A549 (cell line): ENCODE data around the gene PTPRF. TPM values are rescaled to one million over a fixed set of nuclear protein-coding genes. Genes with fewer than 3 reads are reported as not detected.

ENCODE experiments used
- ATAC-seq, 2 experiments: fragments of 200-7000 bp in 1 of 2; fragments of >200 bp in 1 of 2; cut with Nextera tagmentation in 1 of 2; cut with Tn5 transposase in 1 of 2; 3 replicates each; pipeline versions ENCODE4 v1.8.0 to v1.9.1; 2018 to 2020; ENCODE audit warnings: mild to moderate bottlenecking in 1 of 2, moderate library complexity in 1 of 2
- CTCF ChIA-PET: fragments of 300-600 bp; sonication (Branson Sonifier 250); formaldehyde crosslinking; extraction: SDS; loops from one replicate; lab custom pipeline; 2021; ENCODE audit warnings: antibody characterized with exemption, inconsistent platforms; lab: Yijun Ruan, JAX
- POLR2A ChIA-PET: fragments of 350-600 bp; formaldehyde crosslinking; extraction: SDS; loops from one replicate; lab custom pipeline; 2021; ENCODE audit warnings: antibody characterized with exemption, inconsistent platforms; lab: Yijun Ruan, JAX
- DNase-seq, 2 experiments: peaks; one replicate each; pipeline versions ENCODE4 v3.0.0 to v3.0.0-alpha.2; 2011 to 2016; ENCODE audit warnings: low read depth in 1 of 2, low spot score in 1 of 2
- FAIRE-seq: peaks from 2 replicates; lab custom pipeline; 2011; peaks lifted over from hg19 to GRCh38; lab: Jason Lieb, UNC
- H3K27ac ChIP-seq, 2 experiments: fragments of >200 bp; sonication (Bioruptor Twin); formaldehyde crosslinking; 3 replicates each; pipeline ENCODE4 v1.5.1; 2016 to 2017
- H3K4me1 ChIP-seq: fragments of >200 bp; sonication (Bioruptor Twin); formaldehyde crosslinking; 3 replicates; pipeline ENCODE4 v1.6.1; 2016
- H3K4me2 ChIP-seq: fragments of >200 bp; sonication (Bioruptor Twin); formaldehyde crosslinking; 3 replicates; pipeline ENCODE4 v1.6.1; 2016
- H3K4me3 ChIP-seq: fragments of >200 bp; sonication (Bioruptor Twin); formaldehyde crosslinking; 3 replicates; pipeline ENCODE4 v1.5.1; 2016
- H3K9me3 ChIP-seq: fragments of >200 bp; sonication (Bioruptor Twin); formaldehyde crosslinking; 3 replicates; pipeline ENCODE4 v1.6.1; 2016
- CHD2 ChIP-seq: fragments of 150-350 bp; IDR thresholded peaks from 2 replicates; pipeline ENCODE4 v1.6.1; 2014; ENCODE audit warnings: low read length; ENCODE audit not compliant: partially characterized antibody
- EHF ChIP-seq: fragments of 250-450 bp; sonication (Bioruptor Pico); IDR thresholded peaks from 2 replicates; pipeline ENCODE4 v1.5.0; 2020; ENCODE audit warnings: mild to moderate bottlenecking
- EHMT2 ChIP-seq: fragments of 200-600 bp; sonication (generic); IDR thresholded peaks from 2 replicates; pipeline ENCODE4 v1.6.1; 2016; ENCODE audit warnings: antibody characterized with exemption, low read depth, mild to moderate bottlenecking, moderate library complexity
- EP300 ChIP-seq, 2 experiments: fragments of >200 bp; sonication (Bioruptor Twin); formaldehyde crosslinking; IDR thresholded peaks; 2 replicates in 1 of 2; 3 replicates in 1 of 2; pipeline ENCODE4 v1.6.1; 2016 to 2017
- GATA3 ChIP-seq: IDR thresholded peaks from 2 replicates; pipeline ENCODE4 v1.6.1; 2012; ENCODE audit warnings: borderline replicate concordance
- HOXA7 ChIP-seq: fragments of 250-450 bp; sonication (Bioruptor Pico); IDR thresholded peaks from 2 replicates; pipeline ENCODE4 v1.5.0; 2020; ENCODE audit warnings: mild to moderate bottlenecking, moderate library complexity
- HOXB13 ChIP-seq: fragments of 250-450 bp; sonication (Bioruptor Pico); IDR thresholded peaks from 2 replicates; pipeline ENCODE4 v1.5.0; 2020; ENCODE audit warnings: low read depth, mild to moderate bottlenecking, moderate library complexity
- JUNB ChIP-seq: fragments of >200 bp; sonication (Bioruptor Twin); formaldehyde crosslinking; IDR thresholded peaks from 2 replicates; pipeline ENCODE4 v1.6.1; 2016
- KDM5A ChIP-seq: fragments of 200-600 bp; sonication (generic); IDR thresholded peaks from 2 replicates; pipeline ENCODE4 v1.6.1; 2016; ENCODE audit warnings: antibody characterized with exemption, mild to moderate bottlenecking
- MAFK ChIP-seq: fragments of 450-650 bp; IDR thresholded peaks from 2 replicates; pipeline ENCODE4 v1.6.1; 2014; ENCODE audit not compliant: partially characterized antibody
- MAZ ChIP-seq: fragments of 150-350 bp; IDR thresholded peaks from 2 replicates; pipeline ENCODE4 v1.6.1; 2014; ENCODE audit warnings: antibody characterized with exemption, low read depth, low read length, borderline replicate concordance
- NFE2L2 ChIP-seq: fragments of 150-350 bp; conservative IDR thresholded peaks from 2 replicates; pipeline ENCODE4 v1.6.1; 2014; ENCODE audit warnings: low read length
- NR3C1 ChIP-seq: fragments of >200 bp; sonication (Bioruptor Twin); formaldehyde crosslinking; IDR thresholded peaks from 3 replicates; pipeline ENCODE4 v1.6.1; 2017
- PHF8 ChIP-seq: fragments of 200-600 bp; sonication (generic); IDR thresholded peaks from 2 replicates; pipeline ENCODE4 v1.6.1; 2016; ENCODE audit warnings: low read depth, mild to moderate bottlenecking, antibody characterized with exemption, moderate library complexity, borderline replicate concordance
- POLR2A ChIP-seq: IDR thresholded peaks from 2 replicates; pipeline ENCODE4 v1.6.1; 2012; ENCODE audit warnings: mild to moderate bottlenecking, low read length
- RARB ChIP-seq: fragments of 250-450 bp; sonication (Bioruptor Pico); IDR thresholded peaks from 2 replicates; pipeline ENCODE4 v1.8.0; 2021; ENCODE audit warnings: mild to moderate bottlenecking, moderate library complexity
- SMC3 ChIP-seq: fragments of >200 bp; sonication (Bioruptor Twin); formaldehyde crosslinking; IDR thresholded peaks from 3 replicates; pipeline ENCODE4 v1.6.1; 2018; ENCODE audit warnings: inconsistent platforms
- SREBF2 ChIP-seq: fragments of 450-650 bp; IDR thresholded peaks from 2 replicates; pipeline ENCODE4 v1.6.1; 2014; ENCODE audit warnings: mild to moderate bottlenecking, moderate library complexity
- TP53 ChIP-seq: fragments of 250-450 bp; sonication (Bioruptor Pico); IDR thresholded peaks from 2 replicates; pipeline ENCODE4 v1.5.0; 2021; ENCODE audit warnings: mild to moderate bottlenecking, moderate library complexity
- ZNF302 ChIP-seq: fragments of 250-450 bp; sonication (Bioruptor Pico); IDR thresholded peaks from 2 replicates; pipeline ENCODE4 v1.9.0; 2021; ENCODE audit warnings: inconsistent platforms, mild to moderate bottlenecking, moderate library complexity
- ZSCAN20 ChIP-seq: fragments of 250-450 bp; sonication (Bioruptor Pico); IDR thresholded peaks from 2 replicates; pipeline ENCODE4 v1.8.0; 2022; ENCODE audit warnings: mild to moderate bottlenecking, moderate library complexity
- WGBS: methylation state at CpG from one replicate; pipeline ENCODE4 v1.1.6; 2017; ENCODE audit errors: missing lambda C conversion rate; 5-methylcytosine and 5-hydroxymethylcytosine counted together
- polyA plus RNA-seq, 4 experiments: library from polyadenylated mRNA; depleted of rRNA in 3 of 4; stranded (reverse); fragments of >200 nt; fragmentation: RNase III in 1 of 4; extraction: RNeasy Plus Mini Kit Qiagen cat#74134 plus additional on column Dnase treatment in 1 of 4; gene quantifications; 2 replicates in 3 of 4; 3 replicates in 1 of 4; pipeline ENCODE4 v1.2.3, GENCODE V29; 2011 to 2017
- TF ChIP-seq, protein P1 (sequence below): IDR thresholded peaks from 2 replicates; pipeline ENCODE4 v1.6.1; 2012; ENCODE audit warnings: low read depth, borderline replicate concordance
- TF ChIP-seq, protein P2 (sequence below): IDR thresholded peaks from 2 replicates; pipeline ENCODE4 v1.6.1; 2012
- TF ChIP-seq, protein P3 (sequence below): fragments of 250-450 bp; sonication (Bioruptor Pico); IDR thresholded peaks from 2 replicates; pipeline ENCODE4 v1.5.0; 2021; ENCODE audit warnings: mild to moderate bottlenecking, moderate library complexity, borderline replicate concordance
- TF ChIP-seq, protein P4 (sequence below): IDR thresholded peaks from 2 replicates; pipeline ENCODE4 v1.6.1; 2012
- TF ChIP-seq, protein P5 (sequence below): fragments of >200 bp; sonication (Bioruptor Twin); formaldehyde crosslinking; IDR thresholded peaks from 3 replicates; pipeline ENCODE4 v1.6.1; 2016

PTPRF gene
- polyA plus RNA-seq, 2 of the 4 experiments (the other 2 are of a cell fraction), result 68.5 to 96.5 TPM

DNA sequence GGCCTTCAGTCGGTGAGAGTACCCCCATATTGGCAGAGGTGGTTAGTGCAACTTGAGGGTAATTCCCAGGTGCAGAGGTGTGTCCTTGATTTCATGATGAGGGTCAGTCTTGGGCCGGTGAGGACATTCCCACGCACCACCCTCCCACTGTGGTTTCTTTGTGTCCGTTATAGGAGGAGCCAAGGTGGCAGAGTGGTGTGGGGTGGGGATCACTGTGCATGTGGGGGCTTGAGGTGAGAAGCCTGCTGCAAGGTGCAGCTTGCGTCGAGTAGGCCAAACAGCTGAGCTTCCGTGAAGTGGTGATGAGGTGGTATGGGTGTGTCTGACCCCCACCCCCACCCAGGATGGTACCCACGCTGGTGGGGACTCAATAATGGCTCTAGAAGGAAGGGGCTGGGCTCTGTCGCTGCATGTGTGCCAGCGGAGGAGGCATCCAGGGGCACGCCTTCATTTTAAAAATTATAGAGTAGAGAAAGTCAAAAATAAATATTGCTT is 6.2 kb downstream of the PTPRF start:
- ChIA-PET POLR2A (no interaction called here), CTCF (interaction anchor here (0.6 to 1.6 kb wide), 4 partner anchors 15 to 94 kb away, joined by 3 to 4 read pairs (median 3); no protein-coding TSS in a partner anchor)

DNA sequence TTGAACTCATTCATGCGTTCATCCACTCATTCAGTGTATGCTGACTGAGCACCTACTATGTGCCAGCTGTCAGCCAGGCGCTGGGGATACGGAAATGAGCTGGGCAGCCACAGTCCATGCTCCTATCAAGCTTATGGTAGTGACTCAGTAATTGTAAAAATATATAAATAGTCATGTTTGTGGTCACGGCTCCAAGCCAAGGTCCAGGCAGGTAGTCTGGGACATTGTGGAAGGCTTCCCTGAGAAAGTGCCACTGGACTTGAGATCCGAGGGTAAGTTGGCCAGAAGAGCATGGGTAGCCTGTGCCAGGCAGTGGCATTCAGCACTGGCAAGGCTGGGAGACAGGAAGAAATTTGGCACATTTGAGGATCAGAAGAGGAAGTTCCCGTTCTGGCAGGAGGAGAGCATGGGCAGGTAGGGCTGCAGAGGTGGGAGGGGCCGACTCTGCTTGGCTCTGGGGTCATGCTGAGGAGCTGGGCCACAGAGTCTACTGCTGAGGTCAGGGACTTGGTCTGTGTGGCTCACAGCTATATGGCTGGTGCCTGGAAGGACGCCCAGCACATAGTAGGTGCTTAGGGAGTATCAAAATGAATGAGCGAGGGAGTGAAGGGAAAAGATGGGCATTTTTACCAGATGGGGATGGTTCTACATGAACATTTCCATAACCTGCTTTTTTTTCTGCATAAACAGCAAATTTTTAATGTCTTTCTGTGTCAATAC is 6.9 kb downstream of the PTPRF start:
- TF ChIP-seq MAFK, result peak; percentile 44
- TF ChIP-seq JUNB, result no peak
- Histone ChIP-seq H3K4me2 (no peak overlapping the region), H3K4me1 (peaks cover 23% of the 10 kb centered on the region; the same call in 2 of the 3 replicates), H3K27ac (no peak overlapping the region; a peak in 1 of 6 replicates), H3K4me3 (no peak overlapping the region), H3K9me3 (no peaks in the 10 kb centered on the region)
- ATAC-seq (no peak), DNase-seq (no peak), FAIRE-seq (no peak)
- POLR2A ChIA-PET, result no interaction called here
- 93% methylated on average over 9 of the region's 9 CpGs for WGBS
- CTCF ChIA-PET, result interaction anchor here (0.7 to 1.6 kb wide), 3 partner anchors 14 to 27 kb away, joined by 3 read pairs; no protein-coding TSS in a partner anchor

More for the DNA sequence above, 6.2 kb downstream of the PTPRF start:
- no peaks in the 10 kb centered on the region for H3K9me3 ChIP-seq
- no peak for DNase-seq
- TF ChIP-seq EP300 (IDR thresholded peaks at IDR 0.05) (no peak), KDM5A (no peak), HOXB13 (CRISPR knock-in tag) (no peak), MAZ (no peak), PHF8 (no peak), GATA3 (no peak), POLR2A (no peak)
- TF ChIP-seq, protein P1, sequence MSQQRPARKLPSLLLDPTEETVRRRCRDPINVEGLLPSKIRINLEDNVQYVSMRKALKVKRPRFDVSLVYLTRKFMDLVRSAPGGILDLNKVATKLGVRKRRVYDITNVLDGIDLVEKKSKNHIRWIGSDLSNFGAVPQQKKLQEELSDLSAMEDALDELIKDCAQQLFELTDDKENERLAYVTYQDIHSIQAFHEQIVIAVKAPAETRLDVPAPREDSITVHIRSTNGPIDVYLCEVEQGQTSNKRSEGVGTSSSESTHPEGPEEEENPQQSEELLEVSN, result no peak
- TF ChIP-seq, protein P2, sequence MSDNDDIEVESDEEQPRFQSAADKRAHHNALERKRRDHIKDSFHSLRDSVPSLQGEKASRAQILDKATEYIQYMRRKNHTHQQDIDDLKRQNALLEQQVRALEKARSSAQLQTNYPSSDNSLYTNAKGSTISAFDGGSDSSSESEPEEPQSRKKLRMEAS, result no peak
- H3K4me3 ChIP-seq, result no peak overlapping the region
- no peak for FAIRE-seq
- H3K4me1 ChIP-seq, result peaks cover 28% of the 10 kb centered on the region; the same call in 2 of the 3 replicates
- no peak overlapping the region for H3K27ac ChIP-seq
- no peak overlapping the region for H3K4me2 ChIP-seq
- no peak for ATAC-seq
- whole genome bisulfite sequencing, result 86% methylated on average over 11 of the region's 11 CpGs

DNA sequence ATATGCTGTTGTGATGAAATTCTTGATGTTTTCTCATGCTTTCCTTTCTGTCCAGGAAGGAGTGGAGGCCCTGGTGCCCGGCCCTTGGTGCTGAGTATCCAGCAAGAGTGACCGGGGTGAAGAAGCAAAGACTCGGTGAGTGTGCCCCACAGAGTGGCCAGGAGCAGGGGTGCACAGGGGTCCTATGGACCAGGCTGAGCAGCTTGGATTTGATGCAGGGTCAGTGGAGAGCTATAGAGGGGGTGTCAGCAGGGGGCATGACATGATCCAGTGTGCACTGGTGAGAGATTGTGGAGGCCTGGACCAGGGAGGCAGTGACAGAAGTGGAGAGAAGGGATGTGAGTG is 7.4 kb downstream of the PTPRF start:
- FAIRE-seq, result no peak

DNA sequence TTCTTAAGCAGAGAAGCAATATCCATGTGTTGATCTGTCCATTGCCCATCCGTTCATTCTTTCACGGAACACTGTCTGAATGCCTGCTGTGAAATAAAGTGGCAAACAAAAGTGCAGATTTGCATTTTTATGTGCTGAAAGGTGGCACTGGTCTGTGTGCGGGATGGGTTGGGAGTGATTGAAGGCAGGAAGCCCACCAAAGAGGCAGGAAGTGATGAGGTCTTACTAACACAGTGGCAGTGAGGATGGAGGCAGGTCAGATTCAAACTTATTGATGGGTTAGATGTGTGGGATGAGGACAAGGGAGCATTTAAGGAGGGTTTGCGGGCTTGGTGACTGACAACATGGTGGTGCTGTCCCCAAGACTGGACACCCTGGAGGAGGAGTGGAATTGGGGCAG is 8.3 kb downstream of the PTPRF start:
- FAIRE-seq, result no peak
- DNase-seq, result no peak
- Histone ChIP-seq H3K4me2 (no peak overlapping the region), H3K27ac (no peak overlapping the region), H3K4me1 (peaks cover 11% of the 10 kb centered on the region; the same call in 1 of the 3 replicates), H3K9me3 (no peaks in the 10 kb centered on the region), H3K4me3 (no peak overlapping the region)
- ChIA-PET POLR2A (no interaction called here), CTCF (no interaction called here)
- no peak for ATAC-seq
- WGBS, result 97% methylated on average over 4 of the region's 4 CpGs
- TF ChIP-seq, protein P3, sequence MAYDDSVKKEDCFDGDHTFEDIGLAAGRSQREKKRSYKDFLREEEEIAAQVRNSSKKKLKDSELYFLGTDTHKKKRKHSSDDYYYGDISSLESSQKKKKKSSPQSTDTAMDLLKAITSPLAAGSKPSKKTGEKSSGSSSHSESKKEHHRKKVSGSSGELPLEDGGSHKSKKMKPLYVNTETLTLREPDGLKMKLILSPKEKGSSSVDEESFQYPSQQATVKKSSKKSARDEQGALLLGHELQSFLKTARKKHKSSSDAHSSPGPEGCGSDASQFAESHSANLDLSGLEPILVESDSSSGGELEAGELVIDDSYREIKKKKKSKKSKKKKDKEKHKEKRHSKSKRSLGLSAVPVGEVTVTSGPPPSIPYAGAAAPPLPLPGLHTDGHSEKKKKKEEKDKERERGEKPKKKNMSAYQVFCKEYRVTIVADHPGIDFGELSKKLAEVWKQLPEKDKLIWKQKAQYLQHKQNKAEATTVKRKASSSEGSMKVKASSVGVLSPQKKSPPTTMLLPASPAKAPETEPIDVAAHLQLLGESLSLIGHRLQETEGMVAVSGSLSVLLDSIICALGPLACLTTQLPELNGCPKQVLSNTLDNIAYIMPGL (CRISPR knock-in tag), result no peak
- no peak for TF ChIP-seq HOXA7
- TF ChIP-seq EHMT2, result no peak
- no peak for TF ChIP-seq ZNF302 (CRISPR knock-in tag)
- TF ChIP-seq ZSCAN20 (CRISPR knock-in tag), result no peak
- TF ChIP-seq, protein P2, result no peak
- TF ChIP-seq, protein P4, sequence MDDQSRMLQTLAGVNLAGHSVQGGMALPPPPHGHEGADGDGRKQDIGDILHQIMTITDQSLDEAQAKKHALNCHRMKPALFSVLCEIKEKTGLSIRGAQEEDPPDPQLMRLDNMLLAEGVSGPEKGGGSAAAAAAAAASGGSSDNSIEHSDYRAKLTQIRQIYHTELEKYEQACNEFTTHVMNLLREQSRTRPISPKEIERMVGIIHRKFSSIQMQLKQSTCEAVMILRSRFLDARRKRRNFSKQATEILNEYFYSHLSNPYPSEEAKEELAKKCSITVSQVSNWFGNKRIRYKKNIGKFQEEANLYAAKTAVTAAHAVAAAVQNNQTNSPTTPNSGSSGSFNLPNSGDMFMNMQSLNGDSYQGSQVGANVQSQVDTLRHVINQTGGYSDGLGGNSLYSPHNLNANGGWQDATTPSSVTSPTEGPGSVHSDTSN, result no peak
- TF ChIP-seq NR3C1, result no peak
- TF ChIP-seq RARB (CRISPR knock-in tag), result no peak
- TF ChIP-seq SREBF2, result no peak

More for the DNA sequence above, 7.4 kb downstream of the PTPRF start:
- TF ChIP-seq NFE2L2 (no peak), RARB (CRISPR knock-in tag) (no peak), EHF (CRISPR knock-in tag) (no peak), SMC3 (no peak), MAZ (no peak), TP53 (CRISPR knock-in tag) (no peak), CHD2 (no peak), EHMT2 (no peak), PHF8 (no peak), JUNB (no peak), HOXA7 (no peak)
- TF ChIP-seq, protein P5, sequence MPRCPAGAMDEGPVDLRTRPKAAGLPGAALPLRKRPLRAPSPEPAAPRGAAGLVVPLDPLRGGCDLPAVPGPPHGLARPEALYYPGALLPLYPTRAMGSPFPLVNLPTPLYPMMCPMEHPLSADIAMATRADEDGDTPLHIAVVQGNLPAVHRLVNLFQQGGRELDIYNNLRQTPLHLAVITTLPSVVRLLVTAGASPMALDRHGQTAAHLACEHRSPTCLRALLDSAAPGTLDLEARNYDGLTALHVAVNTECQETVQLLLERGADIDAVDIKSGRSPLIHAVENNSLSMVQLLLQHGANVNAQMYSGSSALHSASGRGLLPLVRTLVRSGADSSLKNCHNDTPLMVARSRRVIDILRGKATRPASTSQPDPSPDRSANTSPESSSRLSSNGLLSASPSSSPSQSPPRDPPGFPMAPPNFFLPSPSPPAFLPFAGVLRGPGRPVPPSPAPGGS, result no peak
- TF ChIP-seq, protein P2, result no peak
- TF ChIP-seq, all 56 proteins: peak for 0
- ChIA-PET CTCF (interaction anchor here (1.6 kb wide), 1 partner anchor 27 kb away, joined by 3 read pairs; no protein-coding TSS in a partner anchor), POLR2A (no interaction called here)
- no peak overlapping the region for H3K4me3 ChIP-seq
- H3K4me2 ChIP-seq, result no peak overlapping the region
- ATAC-seq, result no peak
- H3K9me3 ChIP-seq, result no peaks in the 10 kb centered on the region
- H3K27ac ChIP-seq, result no peak overlapping the region
- 95% methylated on average over 3 of the region's 3 CpGs for WGBS
- H3K4me1 ChIP-seq, result peaks cover 17% of the 10 kb centered on the region; the same call in 1 of the 3 replicates
- DNase-seq, result no peak
